A549 treated with ZK216348 at 1 μM for 4 hours (cell line): ENCODE results near the gene PGA3. TPM values are rescaled to one million over a fixed set of nuclear protein-coding genes. Genes with fewer than 3 reads are reported as not detected.

Experiments
- total RNA-seq: library from RNA; stranded (reverse); fragments of 200-300 nt; extraction: Qiagen RNA extraction; gene quantifications from 5 replicates; pipeline ENCODE4 v1.2.3, GENCODE V29; 2022; ENCODE audit warnings: low read depth

PGA3 gene
- not detected in 5 replicates for total RNA-seq

DNA sequence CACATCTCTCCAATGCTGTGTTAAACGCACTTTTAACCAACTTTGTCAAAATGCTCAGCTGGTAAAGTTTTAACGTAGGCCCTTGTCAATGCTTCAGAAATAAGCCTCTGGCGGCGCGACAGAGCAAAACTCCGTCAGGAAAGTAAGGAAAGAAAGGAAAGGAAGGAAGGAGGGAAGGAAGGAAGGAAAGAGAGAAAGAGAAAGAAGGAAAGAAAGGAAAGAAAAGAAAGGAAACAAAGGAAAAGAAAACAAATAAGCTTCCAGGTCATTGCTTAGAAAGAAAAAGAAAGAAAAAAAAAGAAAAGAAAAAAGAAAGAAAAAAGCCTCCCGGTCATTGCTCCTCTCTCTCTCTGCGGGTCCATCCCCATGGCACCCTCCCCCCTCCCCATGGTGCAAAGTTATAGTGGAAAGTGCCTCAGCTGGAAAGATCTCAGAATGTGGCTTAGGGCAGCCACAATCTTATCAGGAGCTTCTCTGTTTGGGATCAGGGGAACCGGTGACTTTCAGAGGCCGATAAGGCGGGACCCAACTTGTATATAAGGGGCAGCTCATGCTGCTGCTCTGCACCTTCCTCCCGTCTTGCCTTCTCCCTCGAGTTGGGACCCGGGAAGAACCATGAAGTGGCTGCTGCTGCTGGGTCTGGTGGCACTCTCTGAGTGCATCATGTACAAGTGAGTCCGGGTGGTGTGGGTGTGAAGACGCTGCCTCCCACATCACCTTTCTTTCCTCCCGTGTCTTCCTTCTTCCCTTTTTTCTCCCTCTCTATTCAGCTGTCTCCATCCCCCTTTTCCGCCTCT lies at the start of gene PGA3:
Gene PGA3, plus strand, starts transcription at position 566 of the 797 bp plus-strand sequence. Its CDS starts 50 bp downstream, at position 616.

DNA sequence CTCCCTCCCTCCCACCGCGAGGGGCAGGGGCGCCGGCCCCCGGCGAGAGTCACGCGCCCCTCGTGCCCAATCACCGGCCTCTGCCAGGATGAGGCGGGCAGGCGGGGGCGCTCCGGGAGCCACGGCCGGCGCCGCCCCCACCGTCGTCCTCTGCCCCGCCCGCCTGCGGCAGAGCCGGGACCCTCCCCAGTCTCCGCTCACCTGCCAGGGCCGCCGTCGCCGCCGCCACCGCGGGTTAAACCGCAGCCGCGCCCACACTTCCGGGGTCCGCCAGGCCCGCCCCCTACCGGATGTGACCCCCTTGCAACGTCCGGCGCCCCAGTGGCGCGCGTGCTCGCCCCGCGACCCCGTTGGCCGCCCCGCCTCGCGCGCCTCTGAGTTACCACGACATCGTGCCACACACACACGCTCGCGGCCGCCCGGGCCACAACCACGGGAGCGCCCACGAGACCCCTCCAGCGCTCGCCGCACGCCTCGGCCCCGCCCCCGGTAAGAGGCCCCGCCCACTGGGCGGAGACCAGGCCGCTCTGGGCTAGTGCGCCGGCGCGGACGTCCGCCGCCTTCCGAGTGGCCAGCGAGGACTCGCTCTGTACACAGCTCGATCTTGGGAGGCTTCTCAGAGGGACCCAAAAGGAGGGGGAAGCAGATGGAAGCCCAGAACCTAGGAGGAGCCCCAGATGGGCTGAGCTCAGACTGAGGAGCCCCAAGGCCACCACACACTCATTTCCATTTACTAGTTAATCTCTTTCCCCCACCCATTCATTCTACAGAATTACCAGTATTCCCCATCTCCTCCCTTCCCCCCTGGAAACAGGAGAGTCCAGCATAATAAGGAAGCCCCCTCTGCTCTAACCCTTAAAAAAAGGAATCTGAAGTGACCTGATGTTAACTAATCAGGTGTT lies 41.9 kb upstream of the PGA3 start, which contains the start of gene VPS37C:
Gene VPS37C, minus strand, starts transcription at position 237 of the 902 bp plus-strand sequence. CDS start 22,597 bp downstream, outside the sequence.

DNA sequence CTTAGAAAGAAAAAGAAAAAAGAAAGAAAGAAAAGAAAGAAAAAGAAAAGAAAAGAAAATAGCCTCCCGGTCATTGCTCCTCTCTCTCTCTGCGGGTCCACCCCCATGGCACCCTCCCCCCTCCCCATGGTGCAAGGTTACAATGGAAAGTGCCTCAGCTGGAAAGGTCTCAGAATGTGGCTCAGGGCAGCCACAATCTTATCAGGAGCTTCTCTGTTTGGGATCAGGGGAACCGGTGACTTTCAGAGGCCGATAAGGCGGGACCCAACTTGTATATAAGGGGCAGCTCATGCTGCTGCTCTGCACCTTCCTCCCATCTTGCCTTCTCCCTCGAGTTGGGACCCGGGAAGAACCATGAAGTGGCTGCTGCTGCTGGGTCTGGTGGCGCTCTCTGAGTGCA lies 18.7 kb downstream of the PGA3 start, which contains the start of gene PGA4:
Gene PGA4, plus strand, starts transcription at position 301 of the 400 bp plus-strand sequence. Its CDS starts 54 bp downstream, at position 355.

DNA sequence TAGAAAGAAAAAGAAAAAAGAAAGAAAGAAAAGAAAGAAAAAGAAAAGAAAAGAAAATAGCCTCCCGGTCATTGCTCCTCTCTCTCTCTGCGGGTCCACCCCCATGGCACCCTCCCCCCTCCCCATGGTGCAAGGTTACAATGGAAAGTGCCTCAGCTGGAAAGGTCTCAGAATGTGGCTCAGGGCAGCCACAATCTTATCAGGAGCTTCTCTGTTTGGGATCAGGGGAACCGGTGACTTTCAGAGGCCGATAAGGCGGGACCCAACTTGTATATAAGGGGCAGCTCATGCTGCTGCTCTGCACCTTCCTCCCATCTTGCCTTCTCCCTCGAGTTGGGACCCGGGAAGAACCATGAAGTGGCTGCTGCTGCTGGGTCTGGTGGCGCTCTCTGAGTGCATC lies 37.6 kb downstream of the PGA3 start, which contains the start of gene PGA5:
Gene PGA5, plus strand, starts transcription at position 301 of the 400 bp plus-strand sequence. Its CDS starts 52 bp downstream, at position 353.

Other genes with a start within 250 kb of the PGA3 start
- 0.08 to 0.38 TPM (median 0.24 TPM) in 4 of 5 replicates, not detected in the other for gene CD6, start 231.8 kb upstream of the PGA3 start, total RNA-seq
- gene CD5, start 101.0 kb upstream of the PGA3 start, total RNA-seq: not detected in 5 replicates
- gene VPS37C, start 42.1 kb upstream of the PGA3 start, total RNA-seq: 15.7 to 19.2 TPM (median 18.7 TPM) in 5 replicates
- gene PGA4, start 18.8 kb downstream of the PGA3 start, total RNA-seq: not detected in 5 replicates
- not detected in 5 replicates for gene PGA5, start 37.7 kb downstream of the PGA3 start, total RNA-seq
- gene VWCE, start 91.8 kb downstream of the PGA3 start, total RNA-seq: 0.25 to 1.0 TPM (median 0.54 TPM) in 5 replicates
- gene DDB1, start 129.6 kb downstream of the PGA3 start, total RNA-seq: 150 to 188 TPM (median 175 TPM) in 5 replicates
- gene TKFC, start 129.7 kb downstream of the PGA3 start, total RNA-seq: 41.9 to 77.8 TPM (median 71.2 TPM) in 5 replicates
- 28.4 to 53.4 TPM (median 50.3 TPM) in 5 replicates for gene CYB561A3, start 158.4 kb downstream of the PGA3 start, total RNA-seq
- gene TMEM138, start 158.9 kb downstream of the PGA3 start, total RNA-seq: 85.9 to 114 TPM (median 105 TPM) in 5 replicates
- gene TMEM216, start 189.1 kb downstream of the PGA3 start, total RNA-seq: 14.8 to 18.7 TPM (median 17.5 TPM) in 5 replicates
- gene CPSF7, start 226.5 kb downstream of the PGA3 start, total RNA-seq: 71.1 to 76.3 TPM (median 74.8 TPM) in 5 replicates
- gene SDHAF2, start 226.6 kb downstream of the PGA3 start, total RNA-seq: 37.5 to 46.1 TPM (median 43.3 TPM) in 5 replicates